COR-L47 (cell line): ENCODE results near the gene ST7.
A peak's percentile ranks its signal among the peaks of the same experiment; 100 is the strongest.
"Not testable (repeated sequence)": the region's sequence is repeated elsewhere in the genome, so short reads cannot be mapped to it uniquely, and the experiment has no call there.

Experiments used
- DNase-seq: peaks from one replicate; lab custom pipeline; 2025; lab: John Stamatoyannopoulos, UW

ST7 gene

GRCh38 chr7:117096330-117096729 is 143.0 kb downstream of the ST7 start:
- DNase-seq: no peak

- no peak for DNase-seq
Observed at GRCh38 chr7:117096942-117097341, 143.6 kb downstream of the ST7 start.

- DNase-seq: no peak
Observed at GRCh38 chr7:117097860-117098259, 144.6 kb downstream of the ST7 start.

- DNase-seq: no peak
Observed at GRCh38 chr7:117098457-117098856, 145.2 kb downstream of the ST7 start.

- no peak for DNase-seq
Observed at GRCh38 chr7:117101026-117101425, 147.7 kb downstream of the ST7 start.

- DNase-seq: no peak
Observed at GRCh38 chr7:117110480-117111315, 157.4 kb downstream of the ST7 start.

- no peak for DNase-seq
Observed at GRCh38 chr7:117111535-117111934, 158.2 kb downstream of the ST7 start.

GRCh38 chr7:117112640-117113039 is 159.3 kb downstream of the ST7 start:
- DNase-seq: no peak

- DNase-seq: no peak
Observed at GRCh38 chr7:117113871-117114270, 160.6 kb downstream of the ST7 start.

- DNase-seq: no peak
Observed at GRCh38 chr7:117114272-117114671, 161.0 kb downstream of the ST7 start.

- DNase-seq: no peak
Observed at GRCh38 chr7:117116211-117116610, 162.9 kb downstream of the ST7 start.

- DNase-seq: no peak
Observed at GRCh38 chr7:117117172-117117571, 163.9 kb downstream of the ST7 start.

- DNase-seq: no peak
Observed at GRCh38 chr7:117118579-117119180, 165.4 kb downstream of the ST7 start.

GRCh38 chr7:117119192-117119924 is 166.1 kb downstream of the ST7 start:
- DNase-seq: peak; percentile 80

GRCh38 chr7:117120321-117120720 is 167.0 kb downstream of the ST7 start:
- DNase-seq: not testable (repeated sequence)

GRCh38 chr7:117122036-117122435 is 168.7 kb downstream of the ST7 start:
- not testable (repeated sequence) for DNase-seq

GRCh38 chr7:117122536-117122935 is 169.2 kb downstream of the ST7 start:
- DNase-seq: no peak

- DNase-seq: no peak
Observed at GRCh38 chr7:117123311-117123926, 170.1 kb downstream of the ST7 start.

- peak; percentile 81 for DNase-seq
Observed at GRCh38 chr7:117124591-117125220, 171.4 kb downstream of the ST7 start.

- DNase-seq: no peak
Observed at GRCh38 chr7:117126676-117127075, 173.4 kb downstream of the ST7 start.

GRCh38 chr7:117127585-117128168 is 174.4 kb downstream of the ST7 start:
- DNase-seq: peak; percentile 50
